ENCODE data around the gene ERBB4. TPM values are rescaled to one million over a fixed set of nuclear protein-coding genes. Genes with fewer than 3 reads are reported as not detected.

Gene ERBB4
- total RNA-seq, 4 donors from 2014 or later: 1.6 to 5.7 (median 3.5) TPM

GRCh38 chr2:212266297-212266696 is 272.3 kb downstream of the ERBB4 start:
- no peak for DNase-seq
- no peak overlapping the region for H3K4me3 ChIP-seq
- intact Hi-C loops (cut with DNase I; ENCODE audit: low total_unique reads) (no loop called here), in situ Hi-C loops (cut with MboI; ENCODE audit: low sequenced_read_pairs in 4 of 4) (no loop called here)
- ATAC-seq: no peak
- no peaks in the 10 kb centered on the region for H3K27me3 ChIP-seq
- H3K4me1 ChIP-seq: peaks cover 0 to 5% of the 10 kb centered on the region in 2 donors
- H3K36me3 ChIP-seq: no peaks in the 10 kb centered on the region
- H3K27ac ChIP-seq: no peak overlapping the region
- no peaks in the 10 kb centered on the region for H3K9me3 ChIP-seq
- TF ChIP-seq CTCF (IDR thresholded peaks at IDR 0.05 in 4 of 5, conservative IDR thresholded peaks at IDR 0.05 in 1 of 5) (no peak), POLR2A (IDR thresholded peaks at IDR 0.05) (no peak)

- H3K36me3 ChIP-seq: no peaks in the 10 kb centered on the region
- no peak overlapping the region for H3K27ac ChIP-seq
- TF ChIP-seq CTCF (IDR thresholded peaks at IDR 0.05 in 4 of 5, conservative IDR thresholded peaks at IDR 0.05 in 1 of 5) (no peak), POLR2A (IDR thresholded peaks at IDR 0.05) (no peak)
- H3K4me1 ChIP-seq: peaks cover 0 to 5% of the 10 kb centered on the region in 2 donors
- intact Hi-C loops (cut with DNase I; ENCODE audit: low total_unique reads) (no loop called here), in situ Hi-C loops (cut with MboI; ENCODE audit: low sequenced_read_pairs in 4 of 4) (no loop called here)
- no peak for DNase-seq
- H3K27me3 ChIP-seq: no peaks in the 10 kb centered on the region
- no peak overlapping the region for H3K4me3 ChIP-seq
- no peaks in the 10 kb centered on the region for H3K9me3 ChIP-seq
- ATAC-seq: no peak
Measured at GRCh38 chr2:212265777-212266176, 272.8 kb downstream of the ERBB4 start.

- H3K36me3 ChIP-seq: no peaks in the 10 kb centered on the region
- ATAC-seq (no peak), DNase-seq (no peak)
- intact Hi-C loops (cut with DNase I; ENCODE audit: low total_unique reads): no loop called here
- no peak overlapping the region for H3K27ac ChIP-seq
- no peak overlapping the region for H3K4me3 ChIP-seq
- peaks cover 0 to 5% of the 10 kb centered on the region in 2 donors for H3K4me1 ChIP-seq
- no peak for TF ChIP-seq CTCF (IDR thresholded peaks at IDR 0.05 in 4 of 5, conservative IDR thresholded peaks at IDR 0.05 in 1 of 5)
- TF ChIP-seq POLR2A (IDR thresholded peaks at IDR 0.05): no peak
- H3K9me3 ChIP-seq: no peaks in the 10 kb centered on the region
- H3K27me3 ChIP-seq: no peaks in the 10 kb centered on the region
- in situ Hi-C loops (cut with MboI; ENCODE audit: low sequenced_read_pairs in 4 of 4): no loop called here
Measured at GRCh38 chr2:212264187-212264586, 274.4 kb downstream of the ERBB4 start.

GRCh38 chr2:212259226-212259625 is 279.4 kb downstream of the ERBB4 start:
- H3K4me1 ChIP-seq: no peaks in the 10 kb centered on the region
- intact Hi-C loops (cut with DNase I; ENCODE audit: low total_unique reads) (no loop called here), in situ Hi-C loops (cut with MboI; ENCODE audit: low sequenced_read_pairs in 4 of 4) (no loop called here)
- H3K27ac ChIP-seq: no peak overlapping the region
- DNase-seq: no peak
- H3K27me3 ChIP-seq: no peaks in the 10 kb centered on the region
- no peak for ATAC-seq
- no peak overlapping the region for H3K4me3 ChIP-seq
- no peak for TF ChIP-seq CTCF (IDR thresholded peaks at IDR 0.05 in 4 of 5, conservative IDR thresholded peaks at IDR 0.05 in 1 of 5)
- TF ChIP-seq POLR2A (IDR thresholded peaks at IDR 0.05): no peak
- H3K36me3 ChIP-seq: no peaks in the 10 kb centered on the region
- no peaks in the 10 kb centered on the region for H3K9me3 ChIP-seq

GRCh38 chr2:212254339-212254738 is 284.3 kb downstream of the ERBB4 start:
- in situ Hi-C loops (cut with MboI; ENCODE audit: low sequenced_read_pairs in 4 of 4): no loop called here
- Histone ChIP-seq H3K4me3 (no peak overlapping the region), H3K9me3 (no peaks in the 10 kb centered on the region), H3K27ac (no peak overlapping the region), H3K4me1 (peaks cover 4 to 5% of the 10 kb centered on the region in 2 donors), H3K27me3 (no peaks in the 10 kb centered on the region), H3K36me3 (no peaks in the 10 kb centered on the region)
- TF ChIP-seq POLR2A (IDR thresholded peaks at IDR 0.05): no peak
- no peak for TF ChIP-seq CTCF (IDR thresholded peaks at IDR 0.05 in 4 of 5, conservative IDR thresholded peaks at IDR 0.05 in 1 of 5)
- no peak for DNase-seq
- intact Hi-C loops (cut with DNase I; ENCODE audit: low total_unique reads): no loop called here
- ATAC-seq: no peak

Data from gastrocnemius medialis (tissue), 4 donors.